DMS114 treated with DMSO at 0.1 percent for 48 hours (cell line): ENCODE data around the gene ACBD4.

Experiments used
- DNase-seq: peaks from one replicate; lab custom pipeline; 2025; ENCODE audit not compliant: unreplicated experiment; lab: John Stamatoyannopoulos, UW

The ACBD4 gene, protein sequence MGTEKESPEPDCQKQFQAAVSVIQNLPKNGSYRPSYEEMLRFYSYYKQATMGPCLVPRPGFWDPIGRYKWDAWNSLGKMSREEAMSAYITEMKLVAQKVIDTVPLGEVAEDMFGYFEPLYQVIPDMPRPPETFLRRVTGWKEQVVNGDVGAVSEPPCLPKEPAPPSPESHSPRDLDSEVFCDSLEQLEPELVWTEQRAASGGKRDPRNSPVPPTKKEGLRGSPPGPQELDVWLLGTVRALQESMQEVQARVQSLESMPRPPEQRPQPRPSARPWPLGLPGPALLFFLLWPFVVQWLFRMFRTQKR

DNA sequence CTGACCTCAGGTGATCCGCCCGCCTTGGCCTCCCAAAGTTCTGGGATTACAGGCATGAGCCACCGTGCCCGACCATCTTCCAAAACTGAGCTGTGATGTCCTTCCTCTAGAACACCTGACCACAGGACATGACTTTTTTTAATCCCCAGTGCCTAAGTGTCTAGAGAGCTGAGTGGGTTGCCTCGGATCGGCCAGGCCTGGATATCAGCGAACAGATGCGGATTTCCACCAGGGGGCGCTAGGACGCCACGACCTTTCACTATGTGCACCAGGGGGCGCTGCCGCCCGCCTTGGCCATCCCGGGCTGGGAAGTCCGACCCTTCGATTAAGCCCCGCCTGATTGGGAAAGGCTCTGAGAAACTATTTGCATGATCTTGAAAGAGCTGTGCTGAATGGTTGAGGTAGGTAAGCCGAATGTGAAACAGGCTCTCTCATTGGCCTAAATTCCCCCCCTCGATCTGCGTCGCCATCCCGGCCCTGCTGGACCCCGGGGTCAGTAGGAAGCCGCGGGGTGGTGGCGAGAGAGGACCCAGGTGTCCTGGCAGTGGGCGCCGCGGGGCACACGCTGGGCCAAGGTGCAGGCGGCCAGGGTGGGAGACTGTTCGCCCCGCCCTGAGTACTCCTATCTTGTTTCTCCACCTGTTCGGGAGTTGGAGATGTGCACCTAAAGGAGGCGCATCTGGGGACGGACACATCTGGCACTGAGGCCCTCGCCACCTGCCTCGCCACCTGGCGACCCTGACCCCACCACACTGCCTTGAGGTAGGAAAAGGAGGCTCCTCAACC is at the start of gene ACBD4:
TSS of gene ACBD4 (plus strand) at position 496 of the 786 bp plus-strand sequence. CDS start 458 bp downstream, outside the sequence.
- DNase-seq: peak; percentile 95

DNA sequence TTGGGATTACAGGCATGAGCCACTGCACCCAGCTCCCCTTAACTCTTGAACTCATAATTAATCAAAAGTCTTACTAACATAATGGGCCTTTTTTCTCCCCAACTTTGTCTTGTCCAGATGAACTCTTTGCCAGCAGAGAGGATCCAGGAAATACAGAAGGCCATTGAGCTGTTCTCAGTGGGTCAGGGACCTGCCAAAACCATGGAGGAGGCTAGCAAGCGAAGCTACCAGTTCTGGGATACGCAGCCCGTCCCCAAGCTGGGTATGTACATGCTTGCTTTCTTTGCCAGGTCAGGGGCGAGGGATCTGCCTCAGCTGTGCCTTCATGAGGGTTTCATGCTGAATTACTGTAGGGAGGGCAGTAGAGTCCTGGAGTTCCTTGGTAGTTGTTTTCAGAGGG is 49.1 kb upstream of the ACBD4 start:
- DNase-seq: no peak

DNA sequence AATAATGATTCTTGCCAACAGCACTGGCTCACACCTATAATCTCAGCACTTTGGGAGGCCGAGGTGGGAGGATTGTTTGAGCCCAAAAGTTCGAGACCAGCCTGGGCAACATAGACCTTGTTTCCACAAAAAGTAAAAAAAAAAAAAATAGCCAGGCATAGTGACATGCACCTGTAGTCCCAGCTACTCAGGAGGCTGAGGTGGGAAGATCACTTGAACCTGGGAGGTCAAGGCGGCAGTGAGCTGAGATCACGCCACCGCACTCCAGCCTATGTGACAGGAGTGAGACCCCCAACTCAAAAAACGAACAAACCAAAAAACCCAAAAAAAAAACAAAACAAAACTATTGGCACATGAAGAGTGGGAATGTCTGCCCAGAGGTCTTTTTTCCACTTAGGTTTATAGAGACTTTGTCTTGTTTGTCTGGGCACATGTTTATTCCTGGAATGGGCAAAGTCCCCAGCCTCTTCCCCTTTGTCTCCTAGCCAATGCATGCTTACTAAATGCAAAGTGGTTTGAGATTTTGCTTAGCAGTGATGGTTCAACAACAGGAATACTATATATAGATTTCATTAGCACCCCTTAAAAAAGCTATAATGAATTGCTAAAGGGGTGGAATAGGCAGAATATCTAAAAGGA is 48.5 kb upstream of the ACBD4 start:
- no peak for DNase-seq

DNA sequence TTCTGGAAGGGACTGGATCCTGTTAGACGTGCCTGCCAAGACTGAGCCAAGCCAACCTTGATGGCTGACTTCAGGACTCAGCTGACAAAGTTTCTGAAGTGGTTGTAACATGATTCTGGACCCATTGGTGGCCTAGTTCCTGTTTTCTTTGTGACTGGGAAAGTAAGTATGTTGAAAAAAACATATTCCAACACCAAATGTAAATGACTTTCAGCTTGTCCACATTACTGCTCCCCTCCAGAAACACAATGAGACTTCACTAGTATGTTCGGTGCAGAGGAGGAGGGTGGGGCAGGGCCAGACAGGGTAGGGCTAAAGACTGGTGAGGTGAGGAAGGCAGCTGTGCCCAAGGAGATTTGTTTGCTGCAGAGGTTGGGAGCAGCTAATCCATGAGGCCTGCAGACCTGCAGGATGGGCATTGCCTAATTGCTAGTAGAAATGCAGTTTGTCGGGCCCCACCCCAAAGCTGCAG is 47.9 kb upstream of the ACBD4 start:
- DNase-seq: no peak

DNA sequence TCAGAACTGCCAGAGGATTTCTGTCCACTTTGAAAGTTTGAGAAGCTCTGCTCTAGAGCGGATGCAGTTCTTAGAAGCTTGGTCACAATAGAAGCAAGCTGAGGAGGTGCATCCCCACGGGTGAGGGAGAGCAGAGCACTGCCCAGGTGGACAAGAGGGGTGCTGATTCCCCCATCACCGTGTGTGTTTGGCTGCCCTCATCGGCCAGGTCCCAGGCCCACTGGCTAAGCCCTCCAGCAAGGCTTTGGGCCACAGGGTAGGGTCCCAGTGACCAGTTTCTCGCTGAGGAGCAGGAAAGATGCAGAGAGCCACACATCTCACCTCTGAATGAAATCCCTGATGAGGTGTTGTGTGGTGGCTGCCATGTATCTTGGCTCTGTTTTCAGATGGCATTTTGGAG is 47.5 kb upstream of the ACBD4 start:
- no peak for DNase-seq

DNA sequence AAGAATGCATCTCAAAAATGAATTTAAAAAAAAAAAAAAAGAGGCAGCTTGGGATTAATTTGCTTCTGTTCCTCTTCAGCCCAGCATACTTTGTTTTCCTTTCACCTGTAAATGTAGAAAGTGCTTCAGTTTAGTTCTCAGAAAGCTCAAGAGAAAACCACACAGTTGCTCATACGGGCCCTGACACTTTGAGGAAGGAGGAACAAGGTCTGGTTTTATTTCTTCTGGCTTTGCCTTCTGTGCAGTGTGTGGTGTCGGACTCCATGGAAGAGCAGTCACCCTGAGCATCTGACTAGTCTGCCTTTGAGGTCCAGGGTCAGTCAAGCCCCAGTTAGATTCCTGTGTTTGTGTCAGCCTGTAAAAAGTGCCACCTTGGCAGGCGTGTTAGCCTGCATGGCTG is 46.7 kb upstream of the ACBD4 start:
- no peak for DNase-seq

DNA sequence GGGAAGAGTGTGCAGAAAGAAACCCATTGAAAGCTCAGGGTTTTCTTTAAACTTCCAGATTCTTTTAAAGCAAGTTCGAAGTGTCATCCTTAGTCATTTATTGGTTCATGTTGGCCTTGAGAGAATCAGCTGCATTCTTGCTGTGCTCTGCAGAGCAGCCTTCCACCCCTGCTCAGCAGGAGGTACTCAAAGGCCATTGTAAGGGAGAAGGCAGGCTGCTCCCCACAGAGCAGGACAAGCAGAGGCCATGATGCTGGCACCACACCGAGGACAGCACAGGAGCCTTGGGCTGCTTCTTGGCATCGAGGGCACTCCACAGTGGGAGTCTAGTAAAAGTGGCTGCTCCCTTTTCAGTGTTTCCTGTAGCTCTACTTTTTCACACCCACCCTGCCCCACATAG is 44.8 kb upstream of the ACBD4 start:
- no peak for DNase-seq

DNA sequence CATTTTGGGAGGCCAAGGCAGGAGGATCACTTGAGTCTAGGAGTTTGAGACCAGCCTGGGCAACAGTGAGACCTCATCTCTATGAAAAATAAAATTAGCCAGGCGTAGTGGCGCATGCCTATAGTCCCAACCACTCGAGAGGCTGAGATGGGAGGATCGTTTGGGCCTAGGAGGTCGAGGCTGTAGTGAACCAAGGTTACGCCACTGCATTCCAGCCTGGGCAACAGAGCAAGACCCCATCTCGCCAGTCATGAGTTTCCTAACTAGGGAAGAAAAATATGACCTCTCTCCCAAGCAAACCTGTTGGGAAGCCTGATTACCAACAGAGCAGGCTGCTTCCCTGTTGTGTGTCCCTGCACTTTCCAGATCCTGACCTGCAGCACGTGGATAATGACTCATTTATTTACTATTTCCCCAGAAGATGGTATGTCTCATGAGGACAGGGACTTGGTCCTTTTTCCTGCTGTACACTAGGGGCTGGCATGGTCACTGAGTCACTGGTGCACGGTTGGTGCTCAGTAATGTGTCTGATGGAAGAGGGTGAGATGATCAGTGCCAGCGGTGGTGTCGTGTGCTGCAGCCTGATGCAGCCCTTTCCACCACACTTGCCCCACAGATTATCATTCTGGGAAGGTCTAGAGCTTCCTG is 43.6 kb upstream of the ACBD4 start:
- DNase-seq: no peak

DNA sequence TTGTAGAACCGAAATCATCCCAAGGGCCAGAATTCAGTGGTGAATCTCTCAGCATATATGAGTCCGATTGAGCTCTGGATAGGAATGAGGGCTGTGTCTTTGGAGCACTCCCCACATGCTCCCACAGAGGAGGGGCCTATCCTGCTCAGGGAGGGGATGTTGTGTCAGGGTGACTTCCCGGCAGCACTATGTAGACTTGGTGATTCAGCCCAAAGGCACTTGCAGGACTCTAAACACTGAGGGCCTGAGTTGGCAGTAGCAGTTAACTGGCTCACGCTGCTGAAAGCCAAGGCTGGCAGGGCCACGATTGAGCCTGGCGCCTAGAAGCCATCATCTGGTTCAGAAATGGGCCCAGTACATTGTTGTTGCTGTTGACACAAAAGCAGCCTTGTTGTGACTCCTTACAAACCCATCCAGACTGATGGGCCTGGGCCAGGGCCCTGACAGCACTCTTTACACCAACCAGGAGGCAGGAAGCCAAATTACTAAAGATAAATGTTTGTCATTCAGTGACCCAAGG is 42.5 kb upstream of the ACBD4 start:
- no peak for DNase-seq

DNA sequence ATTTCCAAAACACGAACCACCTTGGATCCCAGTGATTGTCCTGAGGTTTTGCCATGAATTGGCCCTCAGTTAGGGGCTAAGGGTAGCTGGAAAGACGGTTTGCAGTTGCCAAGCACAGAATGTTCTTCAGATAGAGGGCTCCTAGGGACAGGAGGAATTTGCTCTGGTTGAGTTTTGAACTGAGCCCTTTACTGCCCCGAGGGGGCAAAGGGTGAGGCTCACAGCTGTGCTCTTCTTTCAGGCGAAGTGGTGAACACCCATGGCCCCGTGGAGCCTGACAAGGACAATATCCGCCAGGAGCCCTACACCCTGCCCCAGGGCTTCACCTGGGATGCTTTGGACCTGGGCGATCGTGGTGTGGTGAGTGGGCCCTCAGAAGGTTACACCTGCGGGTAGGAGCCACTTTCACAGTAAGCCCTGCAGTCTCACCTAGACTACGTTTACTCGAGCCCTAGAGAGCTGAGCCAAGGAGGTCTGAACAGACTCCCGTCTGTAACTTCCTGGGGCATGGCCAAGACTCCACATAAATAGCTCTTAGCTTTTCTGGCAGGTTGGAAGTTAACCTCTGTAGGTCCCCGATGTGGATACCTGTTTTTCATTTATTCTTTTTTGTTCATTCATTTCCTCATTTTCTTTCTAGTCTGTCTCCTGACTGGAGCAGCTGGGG is 41.9 kb upstream of the ACBD4 start:
- DNase-seq: no peak

DNA sequence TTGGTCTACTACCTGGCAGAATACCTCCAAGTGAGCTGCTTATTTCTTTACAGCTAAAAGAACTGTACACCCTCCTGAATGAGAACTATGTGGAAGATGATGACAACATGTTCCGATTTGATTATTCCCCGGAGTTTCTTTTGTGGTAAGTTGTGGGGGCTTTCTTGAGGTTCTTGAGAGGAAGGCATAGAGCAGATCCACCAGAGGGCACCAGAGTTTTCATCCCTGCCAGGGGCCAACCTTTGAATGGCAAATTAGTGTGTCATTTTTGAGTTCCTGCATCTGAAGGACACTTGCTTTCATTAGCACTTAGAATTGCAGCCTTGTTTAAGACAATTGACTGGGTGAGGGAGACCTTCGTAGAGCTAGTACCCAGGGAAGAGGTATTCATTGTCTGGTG is 39.3 kb upstream of the ACBD4 start:
- peak; percentile 16 for DNase-seq

DNA sequence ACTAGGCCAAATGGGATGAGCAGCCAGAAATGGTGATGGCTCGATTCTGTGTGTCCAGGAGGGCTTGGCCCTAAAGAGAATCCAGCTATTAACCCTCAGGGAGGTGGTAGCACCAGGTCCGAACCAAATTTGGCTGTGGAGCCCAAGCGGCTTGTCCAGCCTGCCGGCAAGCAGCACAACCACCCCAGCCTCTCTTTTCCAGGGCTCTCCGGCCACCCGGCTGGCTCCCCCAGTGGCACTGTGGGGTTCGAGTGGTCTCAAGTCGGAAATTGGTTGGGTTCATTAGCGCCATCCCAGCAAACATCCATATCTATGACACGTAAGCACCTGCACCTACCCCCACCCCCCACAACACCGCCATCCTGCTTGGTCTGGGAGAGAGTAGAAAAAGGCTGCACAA is 38.6 kb upstream of the ACBD4 start:
- DNase-seq: no peak

DNA sequence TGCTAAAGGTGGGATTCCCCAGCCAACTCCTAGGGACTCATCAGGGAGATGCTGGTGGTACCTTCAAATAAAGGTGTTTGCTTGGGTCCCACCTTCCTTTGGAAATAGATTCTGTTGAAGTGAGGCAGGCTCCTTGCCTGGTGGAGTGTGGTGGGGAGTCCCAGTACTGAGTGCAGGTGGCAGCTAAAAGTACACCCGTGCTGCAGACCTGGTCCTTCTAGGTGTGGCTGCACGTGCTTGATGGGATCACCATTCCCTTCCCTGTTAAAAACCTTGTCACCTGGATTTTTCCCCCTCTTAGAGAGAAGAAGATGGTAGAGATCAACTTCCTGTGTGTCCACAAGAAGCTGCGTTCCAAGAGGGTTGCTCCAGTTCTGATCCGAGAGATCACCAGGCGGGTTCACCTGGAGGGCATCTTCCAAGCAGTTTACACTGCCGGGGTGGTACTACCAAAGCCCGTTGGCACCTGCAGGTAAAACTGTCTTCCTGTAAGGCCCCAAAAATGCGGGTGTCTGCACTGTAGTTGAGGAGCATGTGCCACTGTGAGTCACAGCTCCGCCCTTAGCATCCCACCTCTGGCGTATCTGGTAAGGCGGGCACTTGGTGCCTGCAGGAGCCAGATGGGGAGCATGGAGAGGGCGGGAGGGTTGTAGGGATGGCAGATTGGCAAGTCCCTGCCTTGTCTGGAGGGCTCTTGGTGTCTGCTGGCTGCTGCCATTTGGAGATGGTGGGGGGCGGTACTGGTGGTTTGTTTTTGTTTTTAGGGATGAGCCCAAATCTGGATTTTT is 37.2 kb upstream of the ACBD4 start:
- no peak for DNase-seq

DNA sequence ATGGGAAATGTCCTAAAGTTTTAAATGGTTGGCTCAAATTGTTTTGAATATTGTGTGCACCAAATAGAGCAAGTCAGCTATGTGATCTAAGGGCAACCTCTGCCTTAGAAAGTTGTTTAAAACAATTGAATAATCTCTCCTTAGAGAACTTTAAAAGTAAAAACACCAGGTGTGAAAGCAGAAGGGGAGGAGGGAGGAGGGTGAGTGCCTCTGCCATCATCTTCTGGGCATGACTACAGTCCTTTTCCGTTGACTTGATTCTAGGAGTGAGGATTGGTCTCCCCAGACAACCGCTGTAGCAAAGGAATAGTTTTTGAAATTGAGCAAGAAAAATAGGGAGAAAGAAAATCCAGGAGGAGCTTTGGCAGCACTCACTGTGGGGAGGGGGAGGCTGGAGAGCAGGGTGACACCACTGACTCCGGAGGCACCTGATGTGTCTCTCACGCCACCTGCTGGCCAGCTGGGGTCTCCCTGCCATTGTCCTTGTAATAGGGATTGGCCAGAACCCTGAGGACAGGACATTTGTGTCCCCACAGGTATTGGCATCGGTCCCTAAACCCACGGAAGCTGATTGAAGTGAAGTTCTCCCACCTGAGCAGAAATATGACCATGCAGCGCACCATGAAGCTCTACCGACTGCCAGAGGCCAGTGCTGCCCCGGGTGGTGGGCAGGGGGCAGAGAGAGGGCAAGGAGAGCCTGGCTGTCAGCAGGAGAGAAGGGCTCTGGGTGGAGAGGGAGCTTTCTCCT is 36.4 kb upstream of the ACBD4 start:
- DNase-seq: peak; percentile 34

DNA sequence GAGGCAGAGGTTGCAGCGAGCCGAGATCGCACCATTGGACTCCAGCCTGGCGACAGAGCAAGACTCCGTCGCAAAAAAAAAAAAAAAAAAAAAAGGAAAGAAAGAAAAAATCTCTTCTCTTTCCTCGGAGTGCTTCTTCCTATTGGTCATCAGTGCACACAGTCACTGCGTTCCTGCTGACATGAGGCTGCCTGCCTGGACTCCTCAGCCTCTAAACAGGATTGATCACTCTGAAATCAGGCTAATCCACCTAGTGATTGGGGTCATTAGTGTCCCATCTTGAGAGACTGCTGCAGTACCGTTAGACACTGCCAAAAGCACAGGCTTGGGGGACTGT is 34.0 kb upstream of the ACBD4 start:
- DNase-seq: no peak

DNA sequence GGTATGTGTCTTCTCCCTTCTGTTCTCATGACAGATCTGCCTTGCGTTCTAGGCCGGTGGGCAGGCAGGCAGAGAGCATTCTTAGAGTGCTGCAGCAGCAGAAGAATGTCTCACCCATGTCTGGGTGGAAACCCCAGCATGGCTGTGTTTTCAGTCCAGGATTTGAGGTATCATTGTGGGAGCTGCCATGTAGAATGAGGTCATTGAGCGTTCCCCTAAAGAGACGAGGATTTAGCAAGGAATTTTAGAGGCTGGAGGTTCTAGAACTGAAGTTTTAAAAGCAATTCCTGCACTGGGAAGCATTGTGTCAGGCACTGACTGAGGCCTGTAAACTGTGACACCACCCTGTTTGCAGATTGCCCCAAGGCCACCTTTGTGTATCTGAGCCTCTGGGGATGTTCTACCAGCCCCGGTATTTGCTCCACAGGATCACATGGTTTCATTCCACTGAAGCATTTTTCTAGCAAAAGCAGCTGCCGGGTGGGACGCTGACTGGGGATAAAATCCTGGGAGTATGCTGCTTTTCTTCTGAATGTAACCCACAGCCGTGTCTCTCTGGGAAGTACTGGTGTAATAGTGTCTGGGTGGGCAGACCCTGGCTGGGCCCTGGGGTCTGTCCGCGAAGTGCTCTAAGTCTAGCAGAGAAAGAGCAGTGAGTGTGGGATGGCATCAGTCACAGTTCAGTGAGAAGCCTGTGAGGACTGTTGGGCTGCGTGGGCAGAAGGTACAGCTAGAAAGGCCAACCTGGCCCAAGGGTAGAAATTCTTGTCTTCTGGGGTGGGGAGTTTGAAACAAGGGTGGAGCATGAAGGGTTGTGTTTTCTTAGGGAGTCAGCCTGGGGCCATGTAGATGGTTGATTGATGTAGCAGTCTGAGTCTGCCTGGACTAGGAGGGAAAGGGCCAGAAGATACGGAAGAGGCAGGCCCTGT is 33.3 kb upstream of the ACBD4 start:
- no peak for DNase-seq

DNA sequence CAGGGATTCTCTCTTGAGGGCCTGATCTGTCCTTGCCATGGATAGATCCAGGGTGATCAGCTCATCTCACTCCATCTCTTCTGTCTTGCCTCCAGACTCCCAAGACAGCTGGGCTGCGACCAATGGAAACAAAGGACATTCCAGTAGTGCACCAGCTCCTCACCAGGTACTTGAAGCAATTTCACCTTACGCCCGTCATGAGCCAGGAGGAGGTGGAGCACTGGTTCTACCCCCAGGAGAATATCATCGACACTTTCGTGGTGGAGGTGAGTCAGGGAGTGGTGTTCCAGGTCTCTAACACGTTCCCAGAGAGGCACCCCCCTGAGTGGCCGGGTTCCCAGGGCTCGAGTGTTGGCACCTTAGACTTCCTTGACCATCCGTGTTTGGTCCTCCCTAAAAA is 32.6 kb upstream of the ACBD4 start:
- DNase-seq: no peak

DNA sequence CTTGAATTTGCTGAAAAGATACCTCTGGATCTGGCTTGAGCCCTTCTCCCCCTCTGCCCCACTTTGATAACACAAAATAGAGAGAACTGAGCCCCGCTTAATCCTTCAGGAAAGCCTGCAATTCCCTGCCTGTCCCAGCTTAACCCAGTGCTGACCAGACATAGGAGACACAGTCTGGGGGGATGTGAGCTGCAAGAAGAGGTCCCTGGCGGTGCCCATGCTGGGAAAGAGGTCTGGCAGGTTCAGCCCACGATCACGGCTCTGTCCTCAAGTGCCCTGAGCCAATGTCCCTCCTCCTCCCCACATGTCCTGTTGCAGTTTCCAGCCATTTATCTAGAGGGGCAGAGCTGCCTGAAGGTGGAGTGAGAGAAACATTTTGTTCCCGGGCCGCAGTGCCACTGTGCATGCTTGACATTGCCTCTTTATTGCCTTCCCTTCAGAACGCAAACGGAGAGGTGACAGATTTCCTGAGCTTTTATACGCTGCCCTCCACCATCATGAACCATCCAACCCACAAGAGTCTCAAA is 32.2 kb upstream of the ACBD4 start:
- no peak for DNase-seq
